H9 (cell line): ENCODE data around the gene CFDP1. TPM values are rescaled to one million over a fixed set of nuclear protein-coding genes. Genes with fewer than 3 reads are reported as not detected.

Source experiments
- DNase-seq: peaks from one replicate; pipeline ENCODE4 v3.0.0-alpha.2; 2017
- H2AFZ ChIP-seq: one replicate; pipeline ENCODE4 v1.6.1; 2013; ENCODE audit warnings: mild to moderate bottlenecking, low read length, control low read depth, moderate library complexity
- H2AK5ac ChIP-seq: 2 replicates; pipeline ENCODE4 v1.6.1; 2013; ENCODE audit warnings: low read length, control low read depth, mixed read lengths; ENCODE audit not compliant: insufficient read length
- H2BK120ac ChIP-seq: one replicate; pipeline ENCODE4 v1.6.1; 2013; ENCODE audit warnings: low read depth, mild to moderate bottlenecking, low read length, control low read depth, inconsistent platforms; ENCODE audit not compliant: poor library complexity, severe bottlenecking
- H2BK12ac ChIP-seq: 2 replicates; pipeline ENCODE4 v1.6.1; 2013; ENCODE audit warnings: low read length, control low read depth, mixed read lengths, low read depth; ENCODE audit not compliant: insufficient read length
- H2BK15ac ChIP-seq: 2 replicates; pipeline ENCODE4 v1.6.1; 2013; ENCODE audit warnings: low read depth, low read length, control low read depth
- H2BK20ac ChIP-seq: one replicate; pipeline ENCODE4 v1.6.1; 2013; ENCODE audit warnings: low read depth, mild to moderate bottlenecking, low read length, control low read depth, inconsistent platforms; ENCODE audit not compliant: poor library complexity, severe bottlenecking
- H2BK5ac ChIP-seq: 2 replicates; pipeline ENCODE4 v1.6.1; 2013; ENCODE audit warnings: low read length, control low read depth, mixed read lengths; ENCODE audit not compliant: insufficient read length
- H3K14ac ChIP-seq: 2 replicates; pipeline ENCODE4 v1.6.1; 2013; ENCODE audit warnings: low read length, control low read depth; ENCODE audit not compliant: insufficient read depth
- H3K18ac ChIP-seq: 2 replicates; pipeline ENCODE4 v1.6.1; 2013; ENCODE audit warnings: low read depth, mild to moderate bottlenecking, mixed read lengths, low read length, control low read depth; ENCODE audit not compliant: insufficient read length
- H3K23ac ChIP-seq: 2 replicates; pipeline ENCODE4 v1.6.1; 2013; ENCODE audit warnings: low read length, control low read depth, mixed read lengths, low read depth; ENCODE audit not compliant: insufficient read length
- H3K23me2 ChIP-seq: 2 replicates; pipeline ENCODE4 v1.6.1; 2013; ENCODE audit warnings: low read depth, mild to moderate bottlenecking, mixed read lengths, low read length, control low read depth; ENCODE audit not compliant: insufficient read length, poor library complexity, severe bottlenecking
- H3K27ac ChIP-seq: 2 replicates; pipeline ENCODE4 v1.5.1; 2013; ENCODE audit warnings: low read length, control low read depth, mixed read lengths, low read depth; ENCODE audit not compliant: insufficient read length
- H3K27me3 ChIP-seq: 2 replicates; pipeline ENCODE4 v1.6.1; 2013; ENCODE audit warnings: low read length, control low read depth, inconsistent platforms; ENCODE audit not compliant: insufficient read depth
- H3K4ac ChIP-seq: 2 replicates; pipeline ENCODE4 v1.6.1; 2013; ENCODE audit warnings: low read depth, mild to moderate bottlenecking, control low read depth, inconsistent platforms, low read length, moderate library complexity
- H3K4me1 ChIP-seq: 2 replicates; pipeline ENCODE4 v1.6.1; 2013; ENCODE audit warnings: low read length, control low read depth, inconsistent platforms; ENCODE audit not compliant: insufficient read depth
- H3K4me2 ChIP-seq: 2 replicates; pipeline ENCODE4 v1.6.1; 2013; ENCODE audit warnings: low read length, control low read depth, mixed read lengths; ENCODE audit not compliant: insufficient read length, insufficient read depth
- H3K56ac ChIP-seq: 2 replicates; pipeline ENCODE4 v1.6.1; 2013; ENCODE audit warnings: low read depth, mild to moderate bottlenecking, mixed read lengths, low read length, control low read depth; ENCODE audit not compliant: insufficient read length
- H3K79me1 ChIP-seq: 2 replicates; pipeline ENCODE4 v1.6.1; 2013; ENCODE audit warnings: low read depth, mild to moderate bottlenecking, moderate library complexity, low read length, control low read depth, inconsistent platforms; ENCODE audit not compliant: insufficient read depth, poor library complexity, severe bottlenecking
- H3K79me2 ChIP-seq: 2 replicates; pipeline ENCODE4 v1.6.1; 2013; ENCODE audit warnings: low read length, control low read depth, inconsistent platforms; ENCODE audit not compliant: insufficient read depth
- H3K9ac ChIP-seq: 2 replicates; pipeline ENCODE4 v1.6.1; 2013; ENCODE audit warnings: low read length, control low read depth, mixed read lengths; ENCODE audit not compliant: insufficient read length; ENCODE audit errors: extremely low read depth
- H3K9me3 ChIP-seq: one replicate; pipeline ENCODE4 v1.6.1; 2013; ENCODE audit warnings: low read depth, low read length, inconsistent platforms; ENCODE audit not compliant: control insufficient read depth
- H3T11ph ChIP-seq: one replicate; pipeline ENCODE4 v1.6.1; 2013; ENCODE audit warnings: mild to moderate bottlenecking, low read length, control low read depth, inconsistent platforms
- H4K20me1 ChIP-seq: one replicate; pipeline ENCODE4 v1.6.1; 2013; ENCODE audit not compliant: control insufficient read depth, insufficient read length, insufficient read depth
- H4K5ac ChIP-seq: 2 replicates; pipeline ENCODE4 v1.6.1; 2013; ENCODE audit warnings: low read depth, mild to moderate bottlenecking, mixed read lengths, low read length, control low read depth; ENCODE audit not compliant: insufficient read length
- H4K8ac ChIP-seq: replicated peaks from 2 replicates; pipeline ENCODE4 v1.6.1; 2013; ENCODE audit warnings: low read length, control low read depth, mixed read lengths, low read depth; ENCODE audit not compliant: insufficient read length
- H4K91ac ChIP-seq: 2 replicates; pipeline ENCODE4 v1.6.1; 2013; ENCODE audit warnings: low read depth, mild to moderate bottlenecking, moderate library complexity, mixed read lengths, low read length, control low read depth; ENCODE audit not compliant: insufficient read length
- H3K27ac Mint-ChIP-seq, 3 experiments: 2 replicates in 2 of 3; 3 replicates in 1 of 3; pipeline ENCODE4 v1.8.0; 2020 to 2021; ENCODE audit warnings: mixed read lengths in 3 of 3, mild to moderate bottlenecking in 1 of 3, moderate library complexity in 1 of 3
- H3K27me3 Mint-ChIP-seq: 2 replicates; pipeline ENCODE4 v1.8.0; 2021; ENCODE audit warnings: low read depth, mild to moderate bottlenecking, moderate library complexity, mixed read lengths
- H3K36me3 Mint-ChIP-seq, 3 experiments: 2 replicates in 2 of 3; 3 replicates in 1 of 3; pipeline ENCODE4 v1.8.0; 2020 to 2021; ENCODE audit warnings: low read depth in 3 of 3, mixed read lengths in 3 of 3; ENCODE audit not compliant: insufficient read depth in 1 of 3
- H3K4me1 Mint-ChIP-seq, 2 experiments: 2 replicates each; pipeline ENCODE4 v1.8.0; 2020; ENCODE audit warnings: mixed read lengths in 2 of 2
- H3K4me3 Mint-ChIP-seq, 2 experiments: 2 replicates in 1 of 2; 3 replicates in 1 of 2; pipeline ENCODE4 v1.8.0; 2020 to 2021; ENCODE audit warnings: mild to moderate bottlenecking in 2 of 2, mixed read lengths in 2 of 2, moderate library complexity in 1 of 2
- H3K9me3 Mint-ChIP-seq, 2 experiments: 2 replicates in 1 of 2; 3 replicates in 1 of 2; pipeline ENCODE4 v1.8.0; 2020; ENCODE audit warnings: mild to moderate bottlenecking in 2 of 2, mixed read lengths in 2 of 2, moderate library complexity in 1 of 2
- WGBS: extraction: QIAGEN DNeasy Blood & Tissue Kit; methylation state at CpG from one replicate; pipeline ENCODE4 v1.1.7; 2013; ENCODE audit warnings: missing lambda C conversion rate, low lambda C conversion rate, mixed read lengths; ENCODE audit not compliant: insufficient read length; ENCODE audit errors: extremely low coverage; 5-methylcytosine and 5-hydroxymethylcytosine counted together
- total RNA-seq: library from RNA; stranded (reverse); gene quantifications from 2 replicates; pipeline ENCODE4 v1.2.1, GENCODE V29; 2021
- TF ChIP-seq, protein P1 (sequence below): fragments of 200-600 bp; sonication (generic); conservative IDR thresholded peaks from 3 replicates; pipeline ENCODE4 v1.8.0; 2021; ENCODE audit warnings: antibody characterized with exemption, mild to moderate bottlenecking

The CFDP1 gene
- total RNA-seq, 1 experiment from 2014 or later: 89.2 TPM

DNA sequence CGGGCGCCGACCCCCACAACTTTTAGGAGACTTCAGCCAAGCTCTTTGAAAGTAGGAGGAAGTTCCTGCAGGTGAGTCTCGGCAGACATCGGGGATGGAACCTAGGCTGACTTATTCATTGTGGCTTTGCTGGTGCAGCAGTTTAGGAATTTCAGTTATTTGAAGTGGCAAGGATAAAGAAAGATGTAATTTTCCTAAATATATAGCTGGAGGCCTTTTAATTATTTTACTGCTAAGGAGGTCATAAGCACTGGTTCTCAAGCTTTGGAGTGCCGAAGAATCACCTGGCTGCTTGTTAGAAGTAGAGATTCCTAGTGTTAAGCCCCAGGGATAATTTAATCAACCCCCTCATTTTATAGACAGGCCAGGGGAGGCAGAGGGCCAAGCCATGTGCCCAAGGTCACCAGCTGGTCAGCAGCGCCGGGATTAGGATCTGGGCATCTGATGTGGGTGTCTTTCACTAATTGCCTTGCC, 152.9 kb downstream of the CFDP1 start:
- Mint-ChIP-seq H3K27me3 (peaks cover 4% of the 10 kb centered on the region), H3K4me3 (no peak overlapping the region), H3K4me1 (peaks cover 6 to 7% of the 10 kb centered on the region in 2 experiments), H3K9me3 (no peaks in the 10 kb centered on the region), H3K36me3 (peaks cover 5 to 7% (median 6%) of the 10 kb centered on the region in 3 experiments; a peak in 6 of 7 replicates), H3K27ac (no peak overlapping the region; a peak in 1 of 7 replicates)
- Histone ChIP-seq H3T11ph (no peak overlapping the region), H4K8ac (no peak overlapping the region), H3K23me2 (no peaks in the 10 kb centered on the region), H3K4ac (no peak overlapping the region), H4K5ac (no peak overlapping the region), H3K18ac (no peak overlapping the region), H2BK20ac (no peak overlapping the region), H2BK5ac (no peak overlapping the region), H2BK120ac (no peak overlapping the region), H2BK15ac (no peak overlapping the region), H2BK12ac (no peak overlapping the region), H3K79me1 (no peaks in the 10 kb centered on the region), H2AK5ac (no peak overlapping the region), H2AFZ (no peak overlapping the region), H4K20me1 (no peaks in the 10 kb centered on the region), H3K4me1 (no peaks in the 10 kb centered on the region), H3K27ac (no peak overlapping the region), H3K23ac (no peak overlapping the region), H3K56ac (no peak overlapping the region), H3K9ac (no peak overlapping the region), H3K9me3 (no peaks in the 10 kb centered on the region), H3K4me2 (no peak overlapping the region), H3K79me2 (no peaks in the 10 kb centered on the region), H3K27me3 (no peaks in the 10 kb centered on the region), H3K14ac (no peak overlapping the region), H4K91ac (no peak overlapping the region)
- WGBS: no CpG with 5 or more reads among the region's 8 CpGs
- no peak for DNase-seq
- TF ChIP-seq, protein P1, sequence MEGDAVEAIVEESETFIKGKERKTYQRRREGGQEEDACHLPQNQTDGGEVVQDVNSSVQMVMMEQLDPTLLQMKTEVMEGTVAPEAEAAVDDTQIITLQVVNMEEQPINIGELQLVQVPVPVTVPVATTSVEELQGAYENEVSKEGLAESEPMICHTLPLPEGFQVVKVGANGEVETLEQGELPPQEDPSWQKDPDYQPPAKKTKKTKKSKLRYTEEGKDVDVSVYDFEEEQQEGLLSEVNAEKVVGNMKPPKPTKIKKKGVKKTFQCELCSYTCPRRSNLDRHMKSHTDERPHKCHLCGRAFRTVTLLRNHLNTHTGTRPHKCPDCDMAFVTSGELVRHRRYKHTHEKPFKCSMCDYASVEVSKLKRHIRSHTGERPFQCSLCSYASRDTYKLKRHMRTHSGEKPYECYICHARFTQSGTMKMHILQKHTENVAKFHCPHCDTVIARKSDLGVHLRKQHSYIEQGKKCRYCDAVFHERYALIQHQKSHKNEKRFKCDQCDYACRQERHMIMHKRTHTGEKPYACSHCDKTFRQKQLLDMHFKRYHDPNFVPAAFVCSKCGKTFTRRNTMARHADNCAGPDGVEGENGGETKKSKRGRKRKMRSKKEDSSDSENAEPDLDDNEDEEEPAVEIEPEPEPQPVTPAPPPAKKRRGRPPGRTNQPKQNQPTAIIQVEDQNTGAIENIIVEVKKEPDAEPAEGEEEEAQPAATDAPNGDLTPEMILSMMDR: no peak
